Panc1 (cell line): ENCODE measurements around the gene CHL1.

Experiments
- CTCF ChIP-seq: fragments of 450-650 bp; IDR thresholded peaks from 2 replicates; pipeline ENCODE4 v1.5.1; 2017; ENCODE audit warnings: mild to moderate bottlenecking
- SIN3A ChIP-seq: IDR thresholded peaks from 2 replicates; pipeline ENCODE4 v1.6.1; 2012; ENCODE audit warnings: low read depth, mild to moderate bottlenecking, low read length, moderate library complexity, borderline replicate concordance; ENCODE audit not compliant: insufficient read depth
- TCF7L2 ChIP-seq: IDR thresholded peaks from 2 replicates; pipeline ENCODE4 v1.6.1; 2011; ENCODE audit warnings: mild to moderate bottlenecking, low read depth, low read length, inconsistent platforms

- TF ChIP-seq CTCF (no peak), SIN3A (no peak), TCF7L2 (no peak)
Measured at GRCh38 chr3:346186-346585, 149.6 kb downstream of the CHL1 start.
